SH-SY5Y (cell line): ENCODE data around the gene ZSWIM9.

Experiments
- GATA2 ChIP-seq: IDR thresholded peaks from 2 replicates; pipeline ENCODE4 v1.6.1; 2011; ENCODE audit warnings: mild to moderate bottlenecking, low read depth, low read length
- GATA3 ChIP-seq: IDR thresholded peaks from 2 replicates; pipeline ENCODE4 v1.6.1; 2011; ENCODE audit warnings: low read depth, mild to moderate bottlenecking, low read length, moderate library complexity

DNA sequence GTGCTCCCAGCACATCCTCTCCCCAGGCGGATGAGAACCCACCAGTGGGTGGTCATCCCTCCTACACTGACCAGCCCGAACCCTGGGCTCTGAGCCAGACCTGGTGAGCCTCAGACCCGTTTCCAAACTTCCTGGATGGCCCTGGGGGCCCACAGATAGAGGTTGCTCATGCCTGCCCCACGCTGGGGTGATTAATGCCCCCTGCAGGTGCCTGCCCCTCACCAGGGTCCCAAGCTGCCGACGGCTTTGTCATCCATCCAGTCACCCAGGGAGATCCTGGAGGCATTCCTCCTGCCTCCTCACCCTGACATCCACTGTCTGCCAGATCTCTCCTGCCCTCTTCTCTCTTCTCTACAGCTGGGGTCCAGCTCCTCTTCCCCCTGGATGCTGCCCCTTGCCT lies 31.4 kb upstream of the ZSWIM9 start:
- TF ChIP-seq GATA2, result no peak
- TF ChIP-seq GATA3, result no peak
